HG02884 (cell line): Measurements from ENCODE around the gene CFAP410.
"Not testable (repeated sequence)": the region's sequence is repeated elsewhere in the genome, so short reads cannot be mapped to it uniquely, and the experiment has no call there.

Experiments
- ATAC-seq: cut with Tn5 transposase; IDR thresholded peaks from one replicate; pipeline ENCODE4 v1.9.1; 2021; ENCODE audit warnings: mild to moderate bottlenecking, moderate library complexity; ENCODE audit not compliant: unreplicated experiment

CFAP410 gene

DNA sequence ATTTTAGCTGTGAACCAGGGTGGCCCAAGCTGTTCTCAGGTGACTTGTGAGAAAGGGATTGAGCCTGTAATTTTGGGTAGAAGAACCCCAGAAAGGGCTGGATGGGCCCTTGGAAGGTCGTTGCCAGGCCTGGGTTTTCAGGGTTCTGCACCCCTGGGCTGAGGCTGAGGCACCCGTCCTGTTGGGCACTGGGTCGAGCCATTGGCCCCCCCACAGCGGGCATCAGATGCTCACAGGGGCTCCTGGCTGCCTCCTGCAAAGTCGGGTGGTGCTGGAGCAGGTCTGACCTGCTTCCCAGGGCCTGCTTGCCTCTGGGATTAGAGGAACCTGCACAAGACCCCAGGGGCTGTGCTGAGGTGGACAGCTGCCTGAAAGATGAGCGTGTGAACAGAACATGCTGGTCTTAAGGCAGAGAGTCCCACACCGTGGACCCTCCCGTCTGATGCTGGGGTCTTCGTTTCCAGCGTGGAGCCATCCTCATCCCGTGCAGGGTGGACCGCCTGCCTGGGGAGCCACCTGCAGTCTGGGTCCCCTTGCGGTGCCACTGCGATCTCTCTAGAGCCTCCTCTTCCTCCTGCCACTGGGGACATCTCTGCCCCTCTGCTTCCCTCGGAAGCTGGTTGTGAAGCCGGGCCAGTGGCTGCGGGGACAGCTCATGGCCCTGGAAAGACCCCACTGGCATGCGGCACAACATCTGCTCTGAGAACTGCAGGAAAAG is 12.5 kb upstream of the CFAP410 start:
- ATAC-seq, result no peak

DNA sequence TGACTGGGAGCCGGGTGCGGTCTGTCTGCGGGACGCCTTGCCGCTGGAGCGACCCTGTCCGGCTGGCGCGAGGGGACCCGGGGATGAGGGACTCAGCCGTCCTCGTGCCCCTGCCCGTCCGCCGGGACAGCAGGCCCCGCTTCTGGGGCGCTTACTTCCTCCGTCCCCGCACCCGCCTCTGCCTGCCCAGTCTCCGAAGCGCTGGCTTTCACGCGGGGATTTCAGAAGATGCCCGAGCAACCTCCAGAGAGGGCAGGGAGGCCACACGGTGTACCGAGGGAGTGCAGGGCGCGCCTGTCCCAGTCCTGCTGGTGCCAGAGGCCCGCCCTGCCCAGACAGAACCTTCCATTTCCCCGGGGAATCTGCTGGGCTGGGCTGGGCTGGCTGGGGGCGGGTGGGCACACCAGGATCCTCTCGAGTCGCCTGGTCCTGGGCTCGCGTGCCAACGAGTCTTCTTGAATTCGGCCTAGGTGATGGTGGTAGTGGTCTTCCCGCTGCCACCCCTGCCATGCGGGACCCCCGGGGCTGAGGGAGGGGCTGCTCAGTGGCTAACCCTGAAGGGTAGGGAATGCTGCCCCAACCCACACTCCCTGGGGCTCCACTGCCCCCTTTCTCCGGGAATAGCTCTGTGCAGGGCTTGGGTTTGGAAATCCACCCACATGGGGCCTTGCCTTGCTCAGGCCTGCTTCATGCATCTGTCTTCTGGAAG is 11.7 kb upstream of the CFAP410 start:
- ATAC-seq, result no peak

DNA sequence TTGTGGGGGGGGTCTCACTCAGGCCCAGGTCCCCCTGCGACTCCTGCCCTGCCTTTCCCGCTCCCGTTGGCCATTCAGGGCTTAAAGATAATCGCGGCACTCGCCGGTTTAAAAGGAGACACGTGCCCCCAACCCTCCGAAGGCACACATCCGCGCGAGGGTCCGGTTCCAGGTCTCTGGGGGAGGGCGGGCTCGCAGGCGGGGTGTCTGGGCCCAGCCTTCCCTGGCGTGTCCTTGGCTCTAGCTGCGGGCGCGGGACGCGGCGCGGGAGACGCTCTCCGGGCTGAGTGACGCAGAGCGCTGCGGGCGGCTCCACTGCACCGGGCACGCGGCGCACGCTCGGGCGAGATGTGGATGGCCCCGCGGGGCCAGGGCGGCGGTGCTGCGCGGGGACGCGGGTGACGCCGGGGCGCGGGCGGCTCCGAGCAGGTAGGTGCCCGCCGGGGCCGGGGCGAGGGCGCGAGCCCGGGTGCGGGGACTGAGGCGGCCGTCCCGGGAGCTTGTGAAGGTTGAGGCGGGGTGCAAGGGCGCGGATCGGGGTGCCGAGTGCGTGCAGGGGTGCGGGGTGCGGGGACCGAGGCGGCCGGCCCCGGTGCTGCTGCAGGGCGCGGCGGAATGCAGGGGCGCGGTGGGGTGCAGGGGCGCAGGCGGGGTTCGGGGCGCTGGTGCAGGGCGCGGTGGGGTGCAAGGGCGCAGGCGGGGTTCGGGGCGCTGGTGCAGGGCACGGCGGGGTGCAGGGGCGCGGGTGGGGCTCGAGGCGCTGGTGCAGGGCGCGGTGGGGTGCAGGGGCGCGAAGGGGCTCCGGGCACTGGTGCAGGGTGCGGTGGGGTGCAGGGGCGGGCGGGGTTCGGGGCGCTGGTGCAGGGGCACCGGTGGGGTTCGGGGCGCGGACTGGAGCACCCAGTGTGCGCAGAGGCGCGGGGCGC is 10.9 kb upstream of the CFAP410 start:
- ATAC-seq, result no peak

DNA sequence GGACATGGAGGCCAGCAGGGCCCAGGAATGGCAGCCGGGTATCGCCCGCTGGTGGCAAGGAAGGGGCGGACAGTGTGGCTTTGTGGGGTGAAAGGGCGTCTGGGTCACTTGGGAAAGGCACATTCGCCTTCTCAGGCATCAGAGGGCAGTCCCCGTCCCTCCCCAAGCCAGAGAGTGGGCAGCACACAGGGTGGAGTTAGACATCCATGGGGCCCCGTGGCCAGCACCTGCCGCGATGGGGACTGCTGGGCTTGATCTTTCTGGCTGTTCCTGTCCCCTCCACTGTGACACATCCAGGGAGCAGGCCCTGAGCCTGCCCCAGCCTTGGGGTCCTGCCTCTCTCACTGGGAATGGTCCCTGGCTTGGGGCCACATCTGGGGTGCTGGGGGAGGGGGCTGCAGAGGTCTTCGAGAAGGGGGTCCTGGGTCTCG is 10.2 kb upstream of the CFAP410 start:
- no peak for ATAC-seq

DNA sequence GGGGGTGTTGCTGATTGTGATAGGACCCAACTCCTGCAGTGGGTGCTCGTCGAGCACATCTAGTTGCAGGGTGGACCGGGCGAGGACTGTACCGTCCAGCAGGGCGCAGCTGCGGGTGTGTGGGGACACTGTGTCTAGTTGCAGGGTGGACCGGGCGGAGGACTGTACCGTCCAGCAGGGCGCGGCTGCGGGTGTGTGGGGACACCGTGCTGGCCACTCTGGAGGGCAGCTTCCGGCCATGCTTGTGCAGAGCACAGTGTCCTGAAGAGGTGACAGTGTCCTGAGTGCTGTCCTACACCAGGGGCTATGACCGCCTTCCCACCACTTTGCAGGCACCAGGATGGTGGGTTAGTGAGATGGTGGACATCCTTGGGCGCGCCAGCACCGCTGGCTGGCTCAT is 9.7 kb upstream of the CFAP410 start:
- no peak for ATAC-seq

DNA sequence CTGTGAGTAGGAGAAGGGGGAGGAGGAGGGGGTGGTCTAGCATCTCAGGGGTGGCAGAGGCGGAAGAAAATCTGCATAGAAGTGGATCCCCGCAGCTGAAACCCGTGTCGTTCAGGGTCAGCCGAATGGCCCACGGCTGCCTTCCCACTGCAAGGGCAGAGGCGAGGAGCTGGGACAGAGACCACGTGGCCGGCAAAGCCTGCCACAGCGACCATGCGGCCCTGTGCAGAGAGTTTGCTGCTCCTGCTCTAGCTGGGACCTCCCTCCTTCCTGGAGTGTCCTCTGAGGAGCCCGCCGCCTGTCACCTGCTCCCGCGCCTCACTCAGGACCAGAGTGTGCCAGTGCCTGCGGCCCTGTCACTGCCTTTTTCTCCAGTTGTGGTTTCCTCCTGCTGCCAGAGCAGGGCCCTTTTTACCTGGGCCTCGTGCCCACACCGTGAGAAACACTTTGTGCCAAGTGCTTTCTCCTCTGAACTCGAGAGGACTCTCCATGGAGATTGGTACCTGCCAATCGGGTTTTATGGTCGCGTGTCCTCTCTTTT is 8.8 kb upstream of the CFAP410 start:
- ATAC-seq, result no peak

DNA sequence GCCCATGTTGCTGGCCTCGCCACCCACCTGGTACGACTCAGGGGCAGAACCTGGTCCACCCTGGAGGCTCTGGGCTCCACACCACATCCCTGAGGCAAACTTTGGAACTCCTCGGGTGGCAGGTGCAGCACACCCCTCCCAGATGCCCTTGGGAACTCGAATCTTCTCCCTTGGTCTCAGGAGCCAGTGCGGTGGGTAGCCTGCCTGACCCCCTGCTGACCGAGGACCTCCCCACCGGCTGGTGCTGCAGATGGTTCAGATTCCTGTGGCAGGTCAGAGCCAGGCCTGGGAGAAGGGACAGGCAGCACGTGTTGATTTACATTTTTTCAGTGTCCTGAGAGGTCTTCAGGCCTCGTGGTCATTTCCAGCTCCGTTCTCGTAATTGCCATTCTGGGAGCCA is 6.3 kb upstream of the CFAP410 start:
- no peak for ATAC-seq

DNA sequence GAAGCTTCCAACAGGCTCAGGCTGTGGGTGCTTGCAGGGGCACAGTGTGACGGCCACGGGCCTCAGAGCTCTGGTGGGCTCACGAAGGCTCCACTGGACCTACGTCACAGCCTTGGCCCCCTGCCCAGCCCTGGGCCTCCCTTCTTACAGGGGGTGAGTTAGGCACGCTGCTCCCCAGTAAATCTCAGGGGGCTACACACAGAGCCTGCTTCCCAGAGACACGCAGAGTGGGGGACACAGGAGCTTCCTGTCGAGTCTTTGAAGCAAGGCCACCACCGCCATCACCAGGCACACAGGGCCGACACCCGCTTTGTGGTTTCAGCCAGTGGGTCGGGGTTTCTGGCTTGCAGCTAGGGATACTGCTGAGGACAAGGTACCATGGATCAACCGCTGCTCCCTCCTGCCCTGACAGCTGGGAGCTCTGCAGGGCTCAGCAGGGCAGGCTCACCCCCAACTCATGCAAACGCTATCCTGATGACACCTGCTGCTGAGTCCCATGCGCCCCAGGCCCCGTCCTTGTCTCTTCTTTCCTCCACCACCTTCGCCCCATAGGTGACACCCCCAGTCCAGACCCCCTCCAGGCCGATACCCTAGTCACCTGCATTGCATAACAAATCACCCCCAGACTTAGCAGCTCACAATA is 5.5 kb upstream of the CFAP410 start:
- ATAC-seq, result no peak

DNA sequence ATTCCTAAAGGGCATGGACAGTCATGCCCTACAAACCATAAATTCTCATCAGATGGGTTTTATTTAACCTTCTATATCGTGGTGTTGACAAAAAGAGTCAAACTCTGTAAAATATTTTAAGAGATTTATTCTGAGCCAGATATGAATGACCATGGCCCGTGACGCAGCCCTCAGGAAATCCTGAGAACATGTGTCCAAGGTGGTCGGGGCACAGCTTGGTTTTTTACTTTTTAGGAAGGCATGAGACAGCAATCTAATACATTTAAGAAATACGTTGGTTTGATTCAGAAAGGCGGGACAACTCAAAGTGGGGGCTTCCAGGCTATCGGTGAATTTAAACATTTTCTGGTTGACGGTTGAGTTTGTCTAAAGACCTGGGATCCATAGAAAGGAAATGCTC is 3.8 kb upstream of the CFAP410 start:
- ATAC-seq, result not testable (repeated sequence)

DNA sequence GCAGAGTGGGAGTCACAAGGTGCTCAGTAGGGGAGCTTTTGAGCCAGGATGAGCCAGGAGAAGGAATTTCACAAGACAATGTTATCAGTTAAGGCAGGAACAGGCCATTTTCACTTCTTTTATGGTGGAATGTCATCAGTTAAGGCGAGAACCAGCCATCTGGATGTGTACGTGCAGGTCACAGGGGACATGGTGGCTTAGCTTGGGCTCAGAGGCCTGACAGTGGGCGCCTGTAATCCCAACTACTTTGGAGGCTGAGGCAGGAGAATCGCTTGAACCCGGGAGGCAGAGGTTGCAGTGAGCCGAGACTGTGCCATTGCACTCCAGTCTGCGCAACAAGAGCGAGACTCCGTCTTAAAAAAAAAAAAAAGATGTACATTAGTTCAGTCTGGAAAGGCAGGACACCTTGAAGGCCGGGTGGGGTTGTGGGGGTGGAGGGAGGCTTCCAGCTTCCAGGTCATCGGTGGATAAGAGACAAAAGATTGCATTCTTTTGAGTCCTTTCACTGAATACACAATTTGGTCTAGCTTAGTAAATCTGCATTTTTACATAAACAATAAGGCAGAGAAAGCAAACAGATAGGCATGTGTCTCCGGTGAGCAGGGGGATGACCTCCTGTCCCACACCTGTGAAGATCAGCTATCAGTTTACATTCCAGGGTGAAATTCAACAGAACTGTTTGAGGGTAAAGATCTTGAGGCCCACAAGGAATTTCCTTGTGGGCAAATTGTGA is 2.7 kb upstream of the CFAP410 start:
- ATAC-seq, result not testable (repeated sequence)

DNA sequence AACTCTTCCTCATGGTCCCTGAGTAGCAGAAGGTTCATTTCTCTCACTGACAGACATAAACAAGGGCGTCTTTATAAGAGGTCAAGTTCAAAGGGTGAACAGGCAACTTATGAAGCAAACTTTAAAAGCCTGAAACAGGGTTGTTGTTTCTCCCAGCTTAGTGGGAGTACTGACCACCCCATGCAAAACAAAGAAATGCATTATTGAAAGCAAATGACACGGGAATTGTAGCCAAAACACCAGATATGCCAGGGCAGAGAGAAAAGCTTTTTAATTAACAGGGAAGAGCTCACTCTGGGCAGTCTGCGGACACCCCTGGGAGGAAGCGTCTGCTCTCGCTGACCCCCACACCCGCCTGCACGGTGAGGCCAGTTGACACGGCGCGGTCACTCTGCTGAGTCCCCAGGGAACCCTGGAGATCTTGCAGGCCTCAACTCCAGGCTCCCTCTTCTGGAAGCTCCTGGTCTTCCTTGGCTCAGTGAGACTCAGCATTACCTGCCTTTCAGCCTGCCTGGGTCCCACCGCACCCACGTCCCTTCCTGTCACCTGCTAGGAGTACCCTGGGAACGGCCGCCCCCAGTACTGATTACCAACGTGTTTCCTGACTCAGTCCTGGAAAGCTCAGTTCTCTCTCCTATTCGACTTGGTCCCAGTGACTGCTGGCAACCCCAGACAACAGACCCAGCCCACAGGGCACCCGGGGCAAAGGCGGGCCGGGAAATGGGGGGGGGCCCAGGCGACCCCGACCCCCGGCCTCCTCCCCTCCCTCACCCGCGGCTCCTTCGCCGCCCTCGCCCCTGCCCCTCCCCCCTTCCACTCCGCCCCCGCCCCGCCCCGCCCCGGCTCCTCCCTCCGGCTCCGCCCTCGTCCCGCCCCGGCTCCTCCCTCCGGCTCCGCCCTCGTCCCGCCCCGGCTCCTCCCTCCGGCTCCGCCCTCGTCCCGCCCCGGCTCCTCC is 972 bp downstream of the CFAP410 start:
- ATAC-seq, result no peak

DNA sequence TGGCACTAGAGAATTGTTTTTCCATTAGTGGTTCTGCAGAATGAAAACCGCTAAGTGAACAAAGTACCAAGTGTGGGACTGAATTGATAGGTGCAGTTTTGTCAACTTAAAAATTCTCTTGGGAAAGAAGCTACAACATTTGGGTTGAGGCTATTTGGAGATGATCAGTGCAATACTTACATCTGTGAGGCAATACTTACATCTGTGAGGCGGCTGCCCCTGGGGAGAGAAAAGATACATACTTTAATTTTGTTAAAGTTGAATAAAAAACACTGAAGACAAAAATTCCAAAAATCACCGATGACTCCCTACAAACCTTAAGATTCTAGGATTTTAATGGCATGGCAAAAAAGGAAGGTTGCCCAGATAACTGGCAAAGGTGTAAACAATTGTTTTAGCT is 1.7 kb downstream of the CFAP410 start:
- no peak for ATAC-seq

DNA sequence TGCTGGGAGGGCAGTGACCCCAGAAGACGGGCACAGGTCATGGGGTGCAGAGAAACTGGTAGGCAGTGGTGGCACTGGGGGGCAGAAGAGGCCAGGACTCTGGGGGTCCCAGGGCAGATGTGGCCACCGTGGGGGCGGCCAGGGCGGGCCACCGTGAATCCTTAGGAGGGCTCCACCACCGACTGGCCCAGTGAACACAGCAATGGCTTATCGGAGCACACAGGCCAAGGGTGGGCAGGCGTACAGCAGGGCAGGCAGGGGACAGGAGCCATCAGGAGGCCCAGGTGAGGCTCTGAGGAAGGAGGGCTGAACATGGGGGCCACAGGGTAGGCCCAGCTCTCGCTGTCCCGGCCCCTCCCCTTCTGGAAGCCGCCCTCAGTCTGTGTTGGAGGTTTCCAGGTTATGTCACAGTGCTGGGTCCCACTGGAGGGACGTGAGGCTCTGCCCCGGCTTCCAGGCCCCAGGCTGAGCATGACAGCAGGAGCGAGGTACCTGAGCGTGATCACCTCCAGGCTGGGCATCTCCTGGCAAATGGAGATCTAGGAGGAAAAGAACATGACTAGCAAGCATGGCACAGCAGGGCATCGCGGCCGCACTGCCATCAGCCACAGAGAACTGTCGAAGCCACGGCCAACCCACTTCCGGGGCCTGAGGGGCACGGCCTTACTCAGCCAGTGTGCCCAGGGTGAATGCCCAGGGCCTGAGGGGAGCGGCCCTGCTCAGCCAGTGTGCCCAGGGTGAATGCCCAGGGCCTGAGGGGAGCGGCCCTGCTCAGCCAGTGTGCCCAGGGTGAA is 3.7 kb downstream of the CFAP410 start:
- ATAC-seq, result no peak

DNA sequence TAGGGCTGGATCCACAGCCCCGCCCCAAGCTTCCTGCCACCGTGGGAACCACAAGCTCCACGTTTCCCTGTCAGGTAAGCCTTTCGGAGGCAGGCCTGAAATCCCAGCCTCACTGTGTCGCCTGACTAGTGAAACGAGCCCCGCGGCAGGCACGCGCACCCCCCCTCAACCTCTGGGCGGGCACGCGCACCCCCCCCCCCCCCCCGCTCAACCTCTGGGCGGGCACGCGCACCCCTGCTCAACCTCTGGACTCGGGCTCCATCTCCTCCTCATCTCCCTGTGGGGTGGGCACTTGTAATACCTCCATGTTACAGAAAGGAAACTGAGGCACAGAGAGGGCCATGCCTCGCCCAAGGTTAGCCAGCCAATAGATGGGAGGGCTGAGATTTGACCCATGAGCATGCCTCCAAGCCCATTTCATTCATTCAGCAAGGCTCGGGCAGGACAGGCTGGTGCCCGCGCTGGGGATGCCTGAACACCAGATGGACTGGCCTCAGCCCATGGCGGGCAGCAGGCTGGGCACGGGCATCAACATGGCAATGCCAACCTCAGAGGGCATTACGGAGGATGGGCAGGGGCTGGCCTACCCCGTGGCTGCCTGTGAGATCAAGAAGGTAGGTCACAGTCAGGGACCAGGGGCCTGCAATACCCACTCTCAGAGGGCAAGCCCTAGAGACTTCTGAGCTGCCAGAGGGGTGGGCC is 4.7 kb downstream of the CFAP410 start:
- no peak for ATAC-seq

DNA sequence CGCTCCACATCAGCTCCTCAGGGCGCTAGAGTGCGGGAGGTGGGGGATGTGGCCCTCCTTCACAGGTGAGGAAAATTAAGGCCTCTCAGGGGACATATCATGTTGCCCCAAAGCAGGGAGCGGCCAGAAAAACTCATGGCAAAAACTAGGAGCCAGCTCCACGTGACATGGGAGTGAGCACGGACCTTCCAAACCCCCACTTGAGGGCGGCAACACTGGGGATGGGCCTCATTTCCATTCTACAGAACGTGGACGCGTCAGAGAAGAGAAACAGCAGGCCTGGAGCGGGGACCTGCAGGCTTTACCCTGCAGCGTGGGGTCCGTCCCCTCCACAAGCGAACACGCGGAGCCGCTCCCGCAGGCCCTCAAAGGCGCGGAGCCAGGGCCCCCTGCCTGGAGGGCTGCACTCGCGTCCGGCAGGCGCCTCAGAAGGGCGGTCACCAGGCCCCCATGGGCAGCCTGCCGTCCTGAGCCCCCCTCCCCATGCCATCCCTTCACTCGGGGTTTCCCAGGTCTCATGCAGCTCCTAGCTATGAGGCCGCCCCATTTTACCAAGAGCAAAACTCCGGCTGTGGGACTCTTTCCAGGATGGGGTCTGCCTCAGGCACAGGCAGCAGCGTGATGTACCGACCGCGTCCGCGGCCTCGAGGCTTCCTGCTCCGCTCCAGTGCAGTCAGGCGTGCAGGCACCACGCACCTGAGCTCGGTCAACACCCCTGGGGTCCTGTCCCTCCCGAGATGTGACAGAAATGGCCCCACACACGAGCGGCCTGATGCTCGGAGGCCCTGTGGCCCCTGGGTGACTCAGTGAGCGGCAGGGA is 5.5 kb downstream of the CFAP410 start:
- ATAC-seq, result no peak

DNA sequence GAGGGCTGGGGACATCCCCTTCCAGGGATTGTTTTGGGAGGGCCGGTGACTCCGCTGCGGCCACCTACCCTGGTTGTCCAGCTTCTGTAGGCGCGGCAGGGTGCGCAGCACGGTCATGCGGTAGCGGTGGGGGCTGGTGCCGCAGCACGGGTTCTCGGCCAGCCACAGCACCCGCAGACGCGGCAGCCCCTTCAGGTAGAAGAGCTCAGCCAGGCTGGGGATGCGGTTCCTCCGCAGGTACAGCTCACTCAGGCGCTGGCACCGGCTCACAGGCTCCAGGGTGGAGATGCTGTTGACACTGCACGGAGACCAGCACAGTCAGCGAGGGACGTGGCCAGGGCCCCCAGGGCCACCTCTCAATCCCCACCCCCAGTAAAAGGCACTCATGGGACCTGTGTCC is 6.2 kb downstream of the CFAP410 start:
- no peak for ATAC-seq

DNA sequence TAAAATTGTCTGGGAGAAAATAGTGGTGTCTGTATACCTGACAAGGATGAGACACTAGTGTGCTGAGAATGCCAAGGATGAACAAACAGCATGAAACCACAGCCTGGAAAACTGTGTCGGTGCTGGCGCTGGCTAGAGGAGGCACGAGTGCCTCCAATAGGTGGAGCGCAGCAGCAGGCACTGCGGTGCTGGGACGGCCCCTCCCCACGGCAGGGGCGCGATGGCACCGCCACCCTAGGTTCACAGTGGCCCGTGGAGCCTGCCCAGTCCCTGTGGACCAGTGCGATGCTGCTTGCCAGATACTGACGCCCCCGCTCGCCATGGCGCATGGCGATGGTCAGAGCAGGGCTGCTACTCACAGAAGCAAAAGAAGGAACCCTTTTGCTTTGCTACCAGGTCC is 6.8 kb downstream of the CFAP410 start:
- ATAC-seq, result no peak
